Fibroblast of villous mesenchyme (primary cell): Measurements from ENCODE around the gene AURKA. TPM values are rescaled to one million over a fixed set of nuclear protein-coding genes. Genes with fewer than 3 reads are reported as not detected.

Experiments used
- DNase-seq: peaks from one replicate; pipeline ENCODE4 v3.0.0-alpha.2; 2010; ENCODE audit warnings: low read depth
- H3K4me3 ChIP-seq: 2 replicates; pipeline ENCODE4 v1.5.1; 2011; ENCODE audit warnings: low read depth, mild to moderate bottlenecking, low read length
- total RNA-seq: library from RNA; depleted of rRNA; stranded (reverse); fragments of >200 nt; gene quantifications from 2 replicates; pipeline ENCODE4 v1.2.3, GENCODE V29; 2012
- TF ChIP-seq, protein P1 (sequence below): IDR thresholded peaks from 2 replicates; pipeline ENCODE4 v1.5.1; 2012; ENCODE audit warnings: low read depth, mild to moderate bottlenecking, low read length; ENCODE audit not compliant: insufficient read depth

Gene AURKA
- total RNA-seq, 1 donor: 57.0 TPM

DNA sequence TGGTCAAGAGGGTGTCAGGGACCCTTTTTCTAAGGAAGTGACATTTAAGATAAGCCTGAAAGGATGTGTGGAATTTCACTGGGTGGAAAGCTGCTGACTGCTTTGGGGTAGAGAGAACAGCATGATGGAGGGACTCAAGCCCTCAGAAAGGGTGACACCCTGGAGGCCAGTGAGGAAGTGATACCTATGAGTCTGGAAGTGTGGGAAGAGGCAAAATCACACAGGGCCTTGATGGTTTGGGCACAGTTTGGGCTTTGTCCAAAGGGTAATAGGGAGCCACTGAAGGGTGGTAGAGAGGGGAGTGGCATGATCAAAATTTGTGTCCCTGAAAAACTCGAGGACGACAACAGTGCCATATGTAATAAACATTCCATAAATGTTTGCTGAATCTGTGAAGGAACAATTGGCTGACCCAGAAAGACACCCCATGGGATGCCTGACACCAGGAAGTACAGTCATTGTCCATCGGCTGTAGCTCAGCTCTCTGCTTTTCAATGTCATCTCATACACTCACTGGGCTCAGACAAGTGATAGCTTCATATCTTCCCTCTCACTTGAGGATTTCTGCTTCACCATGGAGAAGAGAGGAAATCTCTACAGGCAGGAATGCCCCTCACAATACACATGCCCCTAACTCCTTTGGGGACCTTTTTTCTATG lies 41.3 kb upstream of the AURKA start:
- TF ChIP-seq, protein P1, sequence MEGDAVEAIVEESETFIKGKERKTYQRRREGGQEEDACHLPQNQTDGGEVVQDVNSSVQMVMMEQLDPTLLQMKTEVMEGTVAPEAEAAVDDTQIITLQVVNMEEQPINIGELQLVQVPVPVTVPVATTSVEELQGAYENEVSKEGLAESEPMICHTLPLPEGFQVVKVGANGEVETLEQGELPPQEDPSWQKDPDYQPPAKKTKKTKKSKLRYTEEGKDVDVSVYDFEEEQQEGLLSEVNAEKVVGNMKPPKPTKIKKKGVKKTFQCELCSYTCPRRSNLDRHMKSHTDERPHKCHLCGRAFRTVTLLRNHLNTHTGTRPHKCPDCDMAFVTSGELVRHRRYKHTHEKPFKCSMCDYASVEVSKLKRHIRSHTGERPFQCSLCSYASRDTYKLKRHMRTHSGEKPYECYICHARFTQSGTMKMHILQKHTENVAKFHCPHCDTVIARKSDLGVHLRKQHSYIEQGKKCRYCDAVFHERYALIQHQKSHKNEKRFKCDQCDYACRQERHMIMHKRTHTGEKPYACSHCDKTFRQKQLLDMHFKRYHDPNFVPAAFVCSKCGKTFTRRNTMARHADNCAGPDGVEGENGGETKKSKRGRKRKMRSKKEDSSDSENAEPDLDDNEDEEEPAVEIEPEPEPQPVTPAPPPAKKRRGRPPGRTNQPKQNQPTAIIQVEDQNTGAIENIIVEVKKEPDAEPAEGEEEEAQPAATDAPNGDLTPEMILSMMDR: no peak
- DNase-seq: no peak
- H3K4me3 ChIP-seq: no peak overlapping the region

DNA sequence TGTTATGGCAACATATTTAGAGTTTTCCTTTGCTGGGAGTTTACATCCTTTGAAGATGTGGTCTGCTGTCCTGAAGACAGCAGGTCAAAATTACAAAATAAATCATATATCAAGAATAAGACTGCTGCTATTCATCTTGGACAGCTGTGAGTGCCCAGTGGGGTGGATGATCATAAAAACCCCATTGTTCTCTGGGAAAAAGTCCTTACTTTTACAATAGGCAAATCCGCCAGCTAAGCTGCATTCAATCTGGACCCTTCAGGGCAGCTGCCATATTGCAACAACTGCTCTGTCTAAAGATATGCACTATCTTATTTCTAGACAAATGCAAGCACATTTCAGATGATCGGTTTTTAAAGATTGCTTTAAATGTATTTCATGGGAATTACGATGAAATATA lies 39.5 kb upstream of the AURKA start:
- no peak for DNase-seq
- no peak overlapping the region for H3K4me3 ChIP-seq
- TF ChIP-seq, protein P1: no peak

DNA sequence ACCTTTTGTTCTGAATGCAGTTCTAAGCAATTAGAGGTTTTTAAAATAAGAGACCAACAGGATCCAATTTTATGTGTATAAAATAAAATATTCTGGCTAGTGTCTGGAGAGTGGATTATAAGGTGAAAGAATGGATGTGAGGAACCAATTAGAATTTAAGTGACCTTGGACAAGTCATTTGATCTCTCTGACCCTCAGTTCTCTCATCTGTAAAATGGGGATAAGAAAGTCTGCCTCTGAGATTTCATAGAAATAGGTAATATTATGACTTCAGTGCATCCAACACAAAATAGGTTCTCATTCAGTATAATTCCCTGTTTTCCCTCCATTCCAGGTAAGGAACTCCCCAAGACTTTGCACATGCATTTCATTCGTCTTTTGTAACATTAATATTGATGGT lies 38.9 kb upstream of the AURKA start:
- DNase-seq: no peak
- TF ChIP-seq, protein P1: no peak
- H3K4me3 ChIP-seq: no peak overlapping the region

DNA sequence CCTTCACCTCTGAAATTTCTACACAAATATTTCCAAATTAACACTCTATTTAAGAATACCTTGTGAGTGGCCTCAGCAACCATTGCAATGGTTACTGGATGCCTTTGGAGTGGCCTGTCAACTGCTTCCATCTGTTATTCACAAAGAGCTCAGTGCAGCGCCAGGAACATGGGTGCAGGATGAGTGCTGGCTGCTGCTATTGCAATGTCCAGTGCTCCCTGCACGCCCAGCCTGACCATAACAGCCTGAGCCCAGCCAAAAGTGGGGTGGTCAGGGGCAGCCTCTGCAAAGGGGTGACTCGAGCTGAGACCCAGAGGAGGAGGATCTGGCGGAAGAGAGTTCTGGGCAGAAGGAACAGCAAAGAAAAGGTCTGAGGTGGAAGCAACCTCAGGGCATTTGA lies 38.4 kb upstream of the AURKA start:
- TF ChIP-seq, protein P1: no peak
- no peak for DNase-seq
- H3K4me3 ChIP-seq: no peak overlapping the region

DNA sequence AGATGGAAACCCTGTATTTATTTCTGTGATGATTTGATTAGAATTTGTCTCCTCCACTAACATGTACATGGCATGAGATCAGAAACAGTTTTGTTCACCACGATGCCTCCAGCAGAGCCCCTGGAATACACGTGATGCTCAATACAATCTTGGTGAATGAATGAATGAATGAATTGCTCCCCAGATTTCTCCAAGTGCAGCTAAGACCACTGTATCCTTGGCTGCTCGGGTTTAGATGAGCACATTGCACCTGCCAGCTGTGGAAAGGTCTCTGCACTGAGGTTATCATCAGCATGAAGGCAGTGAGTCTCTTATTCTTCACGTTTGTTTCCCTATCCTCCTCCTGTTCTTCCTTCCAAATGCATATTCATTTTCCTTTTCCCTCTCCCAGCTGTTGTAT lies 37.9 kb upstream of the AURKA start:
- no peak overlapping the region for H3K4me3 ChIP-seq
- TF ChIP-seq, protein P1: no peak
- DNase-seq: no peak

DNA sequence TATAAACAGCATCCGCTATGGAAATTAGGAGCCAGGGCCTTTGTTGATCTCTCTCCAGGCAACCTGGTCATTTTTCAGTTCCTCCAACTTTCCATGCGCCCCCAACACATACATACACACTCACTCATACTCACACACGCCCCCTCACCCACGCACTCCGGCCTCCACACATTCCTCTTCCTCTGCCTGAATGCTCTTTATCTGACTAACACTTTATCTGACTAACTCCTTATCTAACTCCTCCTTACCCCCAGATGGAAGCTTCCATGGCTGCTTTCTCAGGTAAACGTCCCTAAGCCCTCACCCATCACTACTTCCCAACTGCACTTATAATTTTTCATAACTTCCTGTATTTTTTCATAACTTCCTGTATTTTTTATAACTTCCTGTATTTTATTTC lies 37.5 kb upstream of the AURKA start:
- no peak for DNase-seq

More for the DNA sequence above, 37.5 kb upstream of the AURKA start:
- TF ChIP-seq, protein P1: no peak
- H3K4me3 ChIP-seq: no peak overlapping the region
